GM23248 (cell line): Measurements from ENCODE around the gene HSD11B1L.

ENCODE experiments used
- EZH2 ChIP-seq: fragments of 200-600 bp; sonication (generic); IDR thresholded peaks from 2 replicates; pipeline ENCODE4 v1.6.1; 2018; ENCODE audit warnings: antibody characterized with exemption, mild to moderate bottlenecking; ENCODE audit not compliant: insufficient read depth, poor library complexity, severe bottlenecking
- EZH2phosphoT487 ChIP-seq: fragments of 200-600 bp; sonication (generic); IDR thresholded peaks from 2 replicates; pipeline ENCODE4 v1.6.1; 2018; ENCODE audit warnings: antibody characterized with exemption, moderate library complexity, mild to moderate bottlenecking, low read depth; ENCODE audit not compliant: insufficient read depth

DNA sequence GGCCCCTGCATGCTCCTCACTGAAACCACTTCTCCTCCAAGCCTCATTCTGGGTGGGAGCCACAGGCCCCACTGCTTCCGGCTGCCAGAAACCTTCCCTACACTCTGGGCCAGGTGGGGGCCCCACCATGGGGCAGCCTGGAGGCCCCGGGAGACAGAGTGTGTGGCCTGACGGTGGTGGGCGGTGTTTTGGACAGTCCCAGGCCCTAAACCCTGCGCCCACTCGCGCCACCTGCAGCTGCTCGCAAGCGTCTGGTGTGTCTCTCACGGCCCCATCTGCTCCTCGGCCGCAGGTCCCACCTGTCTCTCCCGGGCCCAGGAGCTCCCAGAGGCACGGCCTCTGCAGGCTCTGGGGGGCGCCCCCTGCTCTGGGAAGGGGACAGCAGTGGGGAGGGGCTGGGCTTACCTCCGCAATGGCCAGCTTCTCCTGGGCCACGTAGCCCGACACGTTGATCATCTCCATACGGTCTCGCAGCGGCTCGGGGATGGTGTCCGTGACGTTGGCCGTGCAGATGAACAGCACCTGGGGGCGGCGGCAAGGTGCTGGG is 14.9 kb downstream of the HSD11B1L start:
- TF ChIP-seq EZH2phosphoT487 (no peak), EZH2 (no peak)
